Activated naive CD4-positive, alpha-beta T cell treated with anti-CD3 and anti-CD28 coated beads, Interleukin-2, amount 50 U/mL, for 16 hours (primary cell): ENCODE results near the gene NUP107.

Source experiments
- DNase-seq: peaks from one replicate; pipeline ENCODE4 v3.0.0-alpha.2; 2020

The NUP107 gene

DNA sequence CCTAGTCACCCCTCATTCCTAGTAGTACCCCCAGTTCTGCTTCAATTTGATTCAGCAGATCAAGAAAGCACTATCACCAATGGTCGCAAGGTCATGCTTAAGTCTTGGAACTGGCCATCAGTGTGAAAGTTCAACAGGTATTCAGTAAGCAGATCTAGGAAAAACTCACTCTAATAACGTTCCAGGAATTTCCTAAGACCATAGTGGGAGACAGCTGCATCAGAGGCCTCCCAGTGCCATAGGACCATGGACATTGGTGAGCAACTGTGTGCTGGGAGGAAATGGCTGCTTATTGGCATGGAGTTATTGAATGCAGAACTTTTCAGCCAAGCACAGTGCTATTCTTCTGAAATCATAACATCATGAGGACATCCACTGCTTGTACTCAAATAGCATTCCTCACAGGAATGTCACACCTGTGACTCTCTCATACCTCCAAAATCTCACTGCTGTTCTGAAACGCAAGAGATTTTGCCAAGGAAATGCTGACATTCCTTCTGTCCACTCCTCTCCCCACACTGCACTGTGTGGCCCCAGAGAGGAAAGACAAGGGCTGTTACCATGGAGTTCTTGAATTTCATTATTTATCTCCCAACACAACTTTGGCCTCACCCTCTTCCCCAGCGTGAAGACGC is 90.3 kb downstream of the NUP107 start:
- no peak for DNase-seq

DNA sequence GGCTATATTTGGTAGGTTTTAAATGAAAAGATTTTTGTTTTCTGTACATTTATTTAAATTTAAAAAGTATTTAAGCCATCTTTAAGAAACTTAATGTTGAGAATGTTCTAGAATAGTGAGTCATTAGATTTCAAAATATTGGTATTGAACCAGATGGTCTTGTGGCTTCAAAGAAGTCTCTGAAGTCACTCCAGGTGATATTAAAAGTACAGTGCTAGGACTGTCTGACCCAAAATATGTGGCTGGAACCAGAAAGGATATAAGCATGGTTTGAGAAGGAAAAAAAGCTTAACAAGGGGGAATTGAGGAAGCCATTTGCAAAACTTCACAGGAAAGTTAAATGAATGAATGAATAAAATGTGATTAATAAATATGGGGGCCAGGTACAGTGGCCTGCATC is 92.5 kb downstream of the NUP107 start:
- DNase-seq = no peak

- no peak for DNase-seq
Measured at GRCh38 chr12:68780731-68781130, 94.0 kb downstream of the NUP107 start.

DNA sequence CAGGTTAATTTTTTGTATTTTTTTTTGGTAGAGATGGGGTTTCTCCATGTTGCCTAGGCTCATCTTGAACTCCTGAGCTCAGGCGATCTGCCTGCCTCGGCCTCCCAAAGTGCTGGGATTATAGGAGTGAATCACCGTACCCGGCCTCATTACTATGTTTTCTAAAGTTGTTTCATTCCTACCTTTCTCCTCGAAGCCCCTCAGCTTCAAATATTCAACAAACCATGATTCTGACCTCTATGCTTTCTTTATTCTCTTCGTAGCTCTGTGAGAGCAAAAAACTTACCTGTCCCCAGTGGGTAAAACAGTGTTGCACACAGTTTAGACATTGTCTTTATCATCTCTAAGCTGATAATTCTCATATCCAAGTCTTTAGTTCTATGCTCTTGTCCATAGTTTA is 95.0 kb downstream of the NUP107 start:
- no peak for DNase-seq

DNA sequence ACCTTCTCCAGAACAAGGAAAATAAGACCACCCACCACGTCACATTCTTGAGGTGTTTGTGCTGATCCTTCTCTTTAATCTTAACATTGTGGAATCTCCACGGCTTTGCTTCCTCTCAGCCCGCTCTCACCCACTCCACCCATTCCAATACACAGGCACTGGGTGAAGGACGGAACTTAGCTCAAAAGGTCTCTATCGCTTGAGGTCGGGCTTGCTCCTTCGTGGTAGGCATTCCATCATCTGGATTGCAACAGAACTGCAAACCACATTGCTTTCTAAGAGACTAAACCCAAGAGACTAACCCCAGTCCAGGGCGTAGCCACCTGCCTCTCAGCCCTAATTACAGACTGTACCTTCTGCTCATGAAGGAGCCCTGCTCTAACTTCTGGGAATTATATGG is 97.2 kb downstream of the NUP107 start:
- DNase-seq = no peak

- DNase-seq = no peak
Measured at GRCh38 chr12:68785358-68785757, 98.6 kb downstream of the NUP107 start.

DNA sequence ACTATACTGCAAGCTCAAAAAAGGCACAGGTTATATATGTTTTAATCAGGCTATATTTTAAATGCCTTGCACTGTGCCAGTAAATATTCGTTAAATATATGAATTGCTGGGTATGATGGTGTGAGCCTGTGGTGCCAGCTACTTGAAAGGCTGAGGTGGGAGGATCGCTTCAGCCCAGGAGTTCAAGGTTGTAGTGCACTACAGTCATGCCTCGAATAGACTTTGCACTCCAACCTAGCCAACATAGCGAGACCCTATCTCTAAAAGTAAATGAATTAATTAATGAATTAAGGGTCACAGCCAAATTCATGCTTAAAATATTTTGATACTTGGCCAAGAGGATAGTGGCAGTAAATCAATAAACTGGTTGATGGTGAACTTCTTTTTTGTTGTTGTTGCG is 99.0 kb downstream of the NUP107 start:
- no peak for DNase-seq

DNA sequence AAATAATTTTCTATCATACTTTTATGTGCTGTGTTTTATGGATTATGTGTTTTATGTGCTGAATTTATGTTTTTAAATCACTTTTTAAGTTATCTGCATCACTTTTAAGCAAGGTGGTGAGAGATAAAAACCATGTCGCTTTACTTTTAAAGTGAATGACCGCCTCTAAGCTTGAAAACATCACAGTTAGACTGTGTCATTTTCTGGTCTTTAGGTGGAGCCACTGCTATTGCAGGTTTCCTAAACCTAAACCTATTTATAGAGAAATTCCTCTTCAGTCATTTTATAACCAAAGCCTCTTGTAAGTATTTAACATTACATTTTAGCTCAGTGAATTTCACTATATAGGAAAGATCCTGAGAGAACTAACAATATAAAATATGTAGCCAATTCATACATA is 100.2 kb downstream of the NUP107 start:
- no peak for DNase-seq

- DNase-seq = no peak
Measured at GRCh38 chr12:68788554-68789143, 101.9 kb downstream of the NUP107 start.

DNA sequence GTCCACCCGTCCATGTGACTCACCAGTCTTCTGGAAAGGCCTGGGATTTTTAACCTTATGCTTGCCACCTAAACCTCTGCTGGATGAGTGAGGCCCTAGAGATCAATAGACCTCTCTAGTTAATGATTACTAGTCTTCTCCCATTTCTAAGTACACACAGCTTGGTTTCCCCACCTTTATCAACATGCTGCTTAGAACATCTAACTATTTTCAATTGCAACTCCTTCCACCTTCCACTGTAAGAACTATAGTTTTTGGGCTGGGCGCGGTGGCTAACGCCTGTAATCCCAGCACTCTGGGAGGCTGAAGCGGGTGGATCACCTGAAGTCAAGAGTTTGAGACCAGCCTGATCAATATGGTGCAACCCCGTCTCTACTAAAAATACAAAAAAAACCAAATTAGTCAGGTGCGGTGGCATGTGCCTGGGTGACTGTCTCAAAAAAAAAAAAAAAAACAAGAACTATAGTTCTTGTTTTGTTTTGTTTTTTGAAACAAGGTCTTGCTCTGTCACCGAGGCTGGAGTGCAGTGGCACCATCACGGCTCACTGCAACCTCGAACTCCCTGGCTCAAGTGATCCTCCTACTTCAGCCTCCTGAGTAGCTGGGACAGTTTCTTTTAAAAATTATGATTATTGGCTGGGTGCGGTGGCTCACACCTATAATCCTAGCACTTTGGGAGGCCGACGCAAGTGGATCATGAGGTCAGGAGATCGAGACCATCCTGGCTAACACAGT is 102.5 kb downstream of the NUP107 start:
- no peak for DNase-seq

DNA sequence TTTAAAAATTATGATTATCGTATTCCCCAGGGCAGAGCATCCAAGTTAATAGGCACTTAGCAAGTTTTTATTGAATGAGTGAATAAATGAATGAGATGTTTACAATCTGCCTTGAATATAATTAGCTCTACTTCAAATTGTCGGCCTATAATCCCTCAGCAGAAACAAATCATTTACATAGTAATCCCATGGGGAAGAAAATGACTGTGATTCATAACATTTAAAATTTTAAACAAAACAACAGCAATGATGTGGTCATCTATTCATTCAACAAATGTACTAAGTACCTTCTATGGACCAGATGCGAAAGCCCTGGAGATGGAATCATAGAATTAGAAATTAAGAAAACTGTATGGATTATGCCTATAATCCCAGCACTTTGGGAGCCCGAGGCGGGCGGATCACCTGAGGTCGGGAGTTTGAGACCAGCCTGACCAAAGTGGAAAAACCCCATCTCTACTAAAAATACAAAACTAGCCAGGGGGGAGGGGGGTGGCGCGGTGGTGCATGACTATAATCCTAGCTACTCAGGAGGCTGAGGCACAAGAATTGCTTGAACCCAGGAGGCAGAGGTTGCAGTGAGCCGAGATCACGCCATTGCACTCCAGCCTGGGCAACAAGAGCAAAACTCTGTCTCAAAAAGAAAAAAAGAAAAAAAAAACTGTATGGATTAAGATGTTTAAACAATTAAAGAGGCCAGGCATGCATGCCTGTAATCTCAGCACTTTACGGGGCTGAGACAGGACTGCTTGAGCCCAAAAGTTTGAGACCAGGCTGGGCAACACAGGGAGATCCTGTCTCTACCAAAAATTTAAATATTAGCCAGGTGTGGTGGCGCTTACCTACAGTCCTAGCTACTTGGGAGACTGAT is 103.5 kb downstream of the NUP107 start:
- no peak for DNase-seq

DNA sequence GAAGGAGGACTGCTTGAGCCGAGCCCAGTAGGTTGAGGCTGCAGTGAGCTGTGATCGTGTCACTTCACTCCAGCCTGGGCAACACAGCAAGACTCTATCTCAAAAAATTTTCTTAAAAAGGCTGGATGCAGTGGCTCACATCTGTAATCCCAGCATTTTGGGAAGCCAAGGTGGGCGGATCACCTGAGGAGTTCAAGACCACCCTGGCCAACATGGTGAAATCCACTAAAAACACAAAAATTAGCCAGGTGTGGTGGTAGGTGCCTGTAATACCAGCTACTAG is 104.1 kb downstream of the NUP107 start:
- no peak for DNase-seq

- no peak for DNase-seq
Measured at GRCh38 chr12:68791897-68792481, 105.2 kb downstream of the NUP107 start.

GRCh38 chr12:68792952-68793351 is 106.2 kb downstream of the NUP107 start:
- no peak for DNase-seq

GRCh38 chr12:68793436-68793835 is 106.7 kb downstream of the NUP107 start:
- DNase-seq = no peak

DNA sequence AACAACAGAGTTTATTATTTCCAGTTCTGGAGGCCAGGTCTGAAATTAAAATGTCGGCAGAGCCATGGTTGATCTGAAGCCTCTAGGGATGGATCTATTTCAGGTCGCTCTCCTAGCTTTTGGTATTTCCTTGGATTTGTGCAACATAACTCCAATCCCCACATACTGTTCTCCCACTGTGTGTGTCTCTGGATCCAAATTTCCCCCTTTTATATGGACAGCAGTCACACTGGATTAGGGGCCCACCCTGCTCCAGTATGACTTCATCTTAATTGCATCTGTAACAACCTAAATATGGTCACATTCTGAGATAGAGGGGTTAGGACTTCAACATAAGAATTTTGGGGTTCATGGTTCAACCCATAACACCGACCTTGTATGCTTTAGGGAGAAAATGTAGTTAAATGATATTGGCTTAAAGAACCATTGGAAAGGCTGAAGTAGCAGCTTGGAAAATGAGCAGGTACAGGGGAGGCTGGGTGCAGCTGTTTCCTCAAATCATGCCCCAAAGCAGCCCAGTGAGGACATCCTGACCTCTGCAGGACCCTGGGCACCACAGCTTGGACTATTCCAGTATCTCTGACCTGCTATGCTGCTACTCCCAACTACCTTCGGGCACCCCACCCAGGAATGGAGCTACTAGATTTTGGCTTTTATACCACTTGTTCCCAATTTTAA is 107.3 kb downstream of the NUP107 start:
- no peak for DNase-seq

DNA sequence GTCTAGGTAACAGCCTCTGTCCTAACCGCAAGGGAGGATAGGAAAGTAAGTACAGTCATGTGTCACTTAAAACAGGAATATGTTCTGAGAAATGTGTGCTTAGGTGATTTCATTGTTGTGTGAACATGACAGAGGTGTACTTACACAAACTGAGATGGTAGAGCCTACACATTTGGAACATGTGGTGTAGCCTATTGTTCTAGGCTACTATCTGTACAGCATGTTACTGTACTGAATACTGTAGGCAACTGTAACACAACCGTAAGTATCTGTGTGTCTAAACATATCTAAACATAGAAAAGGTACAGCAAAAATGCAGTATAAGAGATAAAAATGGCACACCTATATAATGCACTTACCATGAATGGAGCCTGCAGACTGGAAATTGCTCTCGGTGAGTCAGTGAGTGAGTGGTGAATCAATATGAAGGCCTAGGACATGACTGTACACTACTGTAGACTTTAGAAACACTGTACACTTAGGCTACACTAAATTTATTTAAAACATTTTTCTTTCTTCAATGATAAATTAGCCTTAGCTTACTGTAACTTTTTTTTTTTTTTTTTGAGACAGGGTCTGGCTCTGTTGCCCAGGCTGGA is 108.0 kb downstream of the NUP107 start:
- no peak for DNase-seq
